HG02943 (cell line): Measurements from ENCODE around the gene SMIM28.
"Not testable (repeated sequence)": the region's sequence is repeated elsewhere in the genome, so short reads cannot be mapped to it uniquely, and the experiment has no call there.

Experiments used
- ATAC-seq: cut with Tn5 transposase; IDR thresholded peaks from one replicate; pipeline ENCODE4 v1.9.1; 2021; ENCODE audit warnings: mild to moderate bottlenecking, low read depth, moderate library complexity; ENCODE audit not compliant: unreplicated experiment

The SMIM28 gene

GRCh38 chr6:138403801-138404665 lies 26.3 kb downstream of the SMIM28 start, which contains the start of gene HEBP2:
Gene HEBP2 (plus strand): TSS chr6:138404223. CDS start chr6:138404496, 273 bp downstream.
- ATAC-seq = peak; percentile 92

DNA sequence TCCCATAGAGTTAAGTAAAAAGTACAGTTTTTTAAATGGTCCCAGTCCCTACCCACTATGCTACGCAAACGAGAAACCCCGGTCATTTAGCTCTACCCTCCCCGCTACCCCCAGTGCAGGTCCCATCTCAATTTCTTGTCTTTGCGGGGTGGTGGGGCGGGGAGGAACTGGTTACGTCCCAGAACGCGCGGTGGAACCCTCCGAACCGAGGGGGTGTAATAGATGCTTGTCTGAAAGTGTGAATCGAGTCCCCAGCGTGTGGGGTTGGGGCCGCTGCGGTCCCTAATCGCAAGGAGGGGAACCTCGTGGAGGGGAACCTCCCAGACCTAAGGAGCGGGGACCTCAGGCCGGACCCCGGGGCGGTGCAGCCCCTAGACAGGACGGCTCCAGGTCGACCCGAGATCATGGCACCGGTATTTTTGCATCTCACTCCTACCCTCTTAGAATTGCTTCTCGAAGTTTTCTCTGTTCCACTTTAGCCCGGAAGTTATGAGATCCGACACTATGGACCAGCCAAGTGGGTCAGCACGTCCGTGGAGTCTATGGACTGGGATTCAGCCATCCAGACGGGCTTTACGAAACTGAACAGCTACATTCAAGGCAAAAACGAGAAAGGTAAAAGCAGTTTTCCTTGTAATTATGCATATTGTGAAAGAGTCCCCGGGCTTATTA lies 27.1 kb downstream of the SMIM28 start:
- ATAC-seq = peak; percentile 3

- ATAC-seq = no peak
Observed at GRCh38 chr6:138405816-138406413, 28.2 kb downstream of the SMIM28 start.

- no peak for ATAC-seq
Observed at GRCh38 chr6:138406443-138406842, 28.7 kb downstream of the SMIM28 start.

- no peak for ATAC-seq
Observed at GRCh38 chr6:138410048-138410735, 32.5 kb downstream of the SMIM28 start.

DNA sequence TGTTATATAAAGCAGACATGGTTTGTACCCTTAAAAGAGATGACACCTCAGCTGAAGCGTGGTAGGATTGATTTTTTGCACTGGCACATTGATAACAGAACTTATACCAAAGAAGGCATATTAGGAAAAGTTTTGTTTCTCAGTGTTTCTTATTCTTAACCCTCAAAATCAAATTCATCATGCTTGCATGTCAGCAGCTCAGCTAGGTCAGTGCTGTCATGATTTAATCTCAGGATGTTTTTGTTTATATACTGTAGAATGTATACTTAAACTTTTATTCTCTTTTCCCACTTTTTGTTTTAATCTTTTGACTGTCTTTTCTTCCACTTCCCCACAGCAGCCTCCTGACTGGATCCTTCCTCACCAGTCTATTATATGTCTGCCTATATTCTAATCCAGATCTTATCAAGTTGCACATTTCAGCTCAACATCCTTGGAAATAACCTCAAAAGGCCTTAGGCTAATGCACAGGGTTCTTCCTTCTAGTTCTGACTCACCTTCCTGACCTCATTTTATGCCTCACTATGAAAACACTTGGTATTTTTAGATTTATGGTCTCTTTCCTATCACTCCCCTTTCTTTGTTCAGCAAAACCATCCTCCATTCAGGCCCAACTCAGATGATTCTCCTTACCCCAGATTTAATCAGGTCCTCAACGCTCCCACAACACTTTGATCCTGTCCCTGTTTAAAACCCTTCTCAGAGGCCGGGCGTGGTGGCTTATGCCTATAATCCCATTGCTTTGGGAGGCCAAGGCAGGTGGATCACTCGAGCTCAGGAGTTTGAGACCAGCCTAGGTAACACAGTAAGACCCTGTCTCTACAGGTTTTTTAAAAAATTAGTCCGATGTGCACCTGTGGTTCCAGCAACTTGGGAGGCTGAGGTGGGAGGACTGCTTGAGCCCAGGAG lies 33.5 kb downstream of the SMIM28 start:
- no peak for ATAC-seq

- ATAC-seq = no peak
Observed at GRCh38 chr6:138415125-138415524, 37.4 kb downstream of the SMIM28 start.

GRCh38 chr6:138416206-138416605 lies 38.5 kb downstream of the SMIM28 start:
- no peak for ATAC-seq

- ATAC-seq = no peak
Observed at GRCh38 chr6:138417493-138418117, 39.9 kb downstream of the SMIM28 start.

DNA sequence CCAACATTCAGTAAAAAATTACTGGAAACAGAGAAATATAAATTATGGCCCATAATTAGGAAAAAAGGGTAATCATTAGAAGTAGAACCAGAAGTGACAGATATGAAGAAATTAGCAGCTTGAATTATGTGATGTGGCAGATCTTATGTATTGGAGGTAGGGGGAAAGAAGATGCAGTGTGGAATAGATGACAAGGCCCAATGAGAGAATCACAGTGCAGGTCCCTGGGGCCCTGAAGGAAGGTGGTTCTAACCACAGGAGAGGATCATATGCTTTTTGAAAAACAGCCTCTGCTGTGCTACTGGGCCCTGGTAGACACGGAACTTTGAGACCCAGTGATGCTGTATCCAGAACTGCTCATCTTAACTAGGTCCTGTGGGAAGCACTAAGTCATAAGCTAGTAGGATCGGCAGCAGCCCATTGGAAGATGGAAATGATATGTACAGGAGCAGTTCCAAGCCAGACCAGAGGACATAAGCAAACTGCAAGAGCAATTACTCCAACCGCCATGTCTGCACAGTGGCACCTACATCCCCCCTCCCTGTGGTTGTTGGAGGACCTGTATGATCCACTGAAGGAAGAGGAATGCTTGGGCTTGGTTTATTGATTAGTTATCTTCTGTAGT lies 40.5 kb downstream of the SMIM28 start:
- ATAC-seq = no peak

DNA sequence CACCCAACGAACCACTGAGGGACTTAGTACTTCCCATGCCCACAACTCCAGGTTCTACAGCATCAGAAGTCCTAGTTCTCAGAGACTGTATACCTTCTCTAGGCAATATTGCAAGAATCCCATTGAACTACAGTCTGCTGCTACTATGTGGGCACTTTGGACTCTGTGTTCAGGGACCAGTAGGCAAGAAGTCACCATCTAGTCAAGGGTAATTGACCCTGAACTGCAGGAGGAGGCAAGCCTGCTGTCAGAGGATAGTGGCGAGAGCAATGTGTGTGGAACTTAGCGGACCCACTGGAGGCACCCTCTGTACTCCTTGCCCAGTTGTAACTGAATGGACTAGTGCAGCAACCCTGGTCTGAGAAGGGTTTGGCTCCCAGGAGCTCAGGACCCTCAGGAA lies 42.1 kb downstream of the SMIM28 start:
- no peak for ATAC-seq

DNA sequence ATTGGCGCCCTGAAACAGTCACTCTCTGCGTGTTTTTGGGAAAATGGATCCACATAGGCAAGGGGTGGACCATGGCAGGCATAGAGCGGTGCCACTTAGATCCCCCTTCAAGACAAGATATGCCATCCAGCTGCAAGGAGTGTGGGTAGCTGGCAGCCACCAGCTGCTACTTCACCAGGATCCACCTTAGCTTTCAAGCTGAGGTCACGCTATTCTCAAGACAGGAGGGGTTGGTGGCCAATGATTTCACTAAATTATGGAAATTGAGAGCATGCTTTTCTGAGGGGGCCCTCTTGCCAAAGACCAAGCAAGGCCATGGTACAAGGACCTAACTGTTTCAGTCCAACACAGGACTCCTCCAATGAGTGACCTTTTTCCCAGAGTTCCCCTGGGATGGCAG lies 42.7 kb downstream of the SMIM28 start:
- no peak for ATAC-seq

GRCh38 chr6:138421089-138421488 lies 43.4 kb downstream of the SMIM28 start:
- ATAC-seq = no peak

DNA sequence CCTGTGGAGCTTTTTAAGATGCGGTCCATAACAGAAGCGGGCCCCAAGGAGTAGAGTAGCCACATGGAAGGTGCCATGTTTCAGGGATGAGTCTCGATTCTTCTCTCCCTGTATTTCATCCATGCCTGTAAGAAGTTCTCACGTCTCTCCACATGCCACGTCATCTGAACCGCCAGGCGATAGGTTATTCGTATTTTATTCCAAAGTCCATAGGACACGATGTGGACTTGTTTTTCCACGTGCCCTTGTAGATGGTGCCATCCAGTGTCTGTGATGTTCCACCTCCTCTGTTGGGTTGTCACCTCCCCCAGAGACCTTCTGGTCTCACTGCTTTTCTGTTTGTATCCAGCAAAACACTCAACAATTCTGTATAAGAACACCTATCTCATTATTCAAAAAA lies 43.9 kb downstream of the SMIM28 start:
- no peak for ATAC-seq

DNA sequence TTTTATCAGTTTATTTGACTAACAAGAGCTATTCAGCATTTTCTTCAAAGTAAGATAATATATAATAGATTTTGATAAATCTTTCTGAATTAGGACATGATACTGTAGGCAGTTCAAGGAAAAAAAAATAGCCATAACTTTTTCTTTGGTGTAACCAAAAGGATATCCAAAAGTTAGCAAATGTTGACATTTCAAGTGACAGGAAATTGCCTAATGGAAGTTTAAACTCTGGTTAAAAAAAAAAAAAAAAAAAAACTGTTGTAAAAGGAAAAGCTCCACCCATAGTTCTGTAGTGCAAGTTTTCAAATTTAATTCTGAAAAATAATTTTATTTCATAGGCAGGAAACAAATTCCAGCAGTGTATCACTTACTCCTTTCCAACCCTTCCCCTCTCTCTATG lies 45.2 kb downstream of the SMIM28 start:
- ATAC-seq = no peak

DNA sequence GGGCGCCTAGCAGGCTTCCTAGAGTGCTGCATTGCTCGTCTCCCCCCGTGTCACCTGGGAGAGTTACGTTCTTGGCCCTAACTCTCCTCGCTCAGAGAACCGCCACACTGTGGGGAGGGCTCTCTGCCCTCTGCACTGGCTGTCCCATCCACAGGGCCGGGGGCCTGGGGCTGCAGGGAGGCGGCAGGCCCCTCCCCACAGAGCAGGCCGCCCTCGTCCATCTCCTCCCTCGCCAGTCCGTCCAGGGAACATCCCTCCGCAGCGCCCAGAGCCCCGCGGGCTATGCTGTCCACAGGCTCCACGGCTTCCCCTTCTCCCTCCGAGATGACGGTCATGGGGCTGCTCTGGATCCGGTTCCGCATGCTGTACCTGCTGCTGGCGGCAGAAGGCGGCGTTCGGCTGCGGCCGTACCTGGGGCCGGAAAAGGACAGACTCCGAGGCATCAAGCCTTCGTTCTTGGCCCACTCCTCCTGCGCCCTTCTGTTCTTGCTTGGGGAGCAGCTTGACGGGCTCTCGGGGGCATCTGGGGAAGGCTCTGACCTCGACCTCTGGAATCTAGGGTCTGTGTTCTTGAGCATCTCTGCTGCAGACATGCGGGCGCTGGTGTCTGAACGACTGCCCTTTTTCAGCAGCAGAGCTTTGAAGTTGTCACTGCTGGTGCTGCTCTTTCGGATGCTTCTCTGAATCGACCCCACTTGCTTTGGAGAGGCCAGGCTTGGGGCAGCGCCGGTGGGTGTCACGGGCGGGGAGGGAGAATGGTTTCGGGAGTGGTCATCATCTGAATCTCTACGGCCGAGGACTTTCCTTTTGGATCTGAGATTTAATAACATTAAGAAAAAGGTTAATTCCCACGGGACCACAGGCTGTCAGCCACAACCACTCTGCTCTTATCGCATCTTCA lies 46.5 kb downstream of the SMIM28 start:
- no peak for ATAC-seq

DNA sequence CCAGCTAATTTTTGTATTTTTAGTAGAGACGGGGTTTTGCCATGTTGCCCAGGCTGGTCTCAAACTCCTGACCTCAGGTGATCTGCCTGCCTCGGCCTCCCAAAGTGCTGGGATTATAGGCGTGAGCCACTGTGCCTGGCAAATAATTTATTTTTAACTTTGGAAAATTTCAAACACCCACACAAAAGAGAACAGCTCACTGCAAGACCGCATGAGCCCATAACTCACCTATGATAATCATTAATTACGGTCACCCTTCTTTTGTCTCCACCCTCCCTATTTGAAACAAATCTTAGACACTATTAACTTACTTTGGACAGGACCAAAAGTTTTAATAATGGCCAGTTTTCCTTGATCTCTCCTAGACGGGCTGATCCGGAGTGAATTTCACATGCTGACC lies 47.6 kb downstream of the SMIM28 start:
- not testable (repeated sequence) for ATAC-seq
